ENCODE measurements around the gene IRF6. TPM values are rescaled to one million over a fixed set of nuclear protein-coding genes. Genes with fewer than 3 reads are reported as not detected.

The IRF6 gene
- polyA plus RNA-seq, 1 donor from 2014 or later: not detected

DNA sequence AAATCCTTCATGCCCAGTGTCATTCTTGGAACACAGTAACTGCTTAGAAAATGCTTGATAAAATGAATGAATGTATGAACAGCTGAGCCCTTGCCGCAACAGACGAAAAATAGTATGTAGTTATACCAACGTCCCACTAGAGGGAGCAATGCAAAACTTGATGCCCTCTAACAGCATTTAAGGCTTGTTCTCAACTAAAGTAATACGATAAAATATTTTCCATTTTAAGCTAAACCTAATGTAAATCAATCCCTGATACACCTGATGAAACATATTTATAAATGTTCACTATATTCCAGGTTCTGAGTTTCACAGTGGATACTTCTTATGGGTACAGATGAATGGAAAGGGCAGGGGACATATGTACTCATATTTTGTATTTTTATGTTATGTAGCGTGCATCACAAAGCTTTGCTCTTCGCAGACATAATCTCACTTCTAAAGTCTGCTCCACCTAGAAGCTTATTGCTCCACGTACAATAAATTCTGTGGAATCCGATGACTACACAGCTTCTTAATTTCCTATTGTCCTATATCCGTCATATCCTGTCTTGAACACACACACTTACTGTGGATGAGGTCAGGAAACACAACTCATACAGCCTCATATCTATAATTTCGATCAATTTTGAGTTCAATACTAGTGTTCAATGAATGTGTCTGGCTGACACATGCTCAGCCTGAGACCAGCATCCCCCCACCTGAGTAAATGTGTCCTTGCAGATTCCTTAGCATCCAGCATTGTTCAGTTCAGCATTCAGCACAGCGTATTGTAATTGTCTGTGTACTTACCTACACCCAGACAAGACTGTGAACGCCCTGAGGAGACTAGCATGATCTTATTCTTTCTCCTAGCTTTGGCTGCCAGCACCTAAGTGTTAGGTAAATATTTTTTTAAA, 17.4 kb upstream of the IRF6 start:
- peak overlapping the region; percentile 6 for H2AFZ ChIP-seq (ENCODE audit: low read depth, low read length)
- TF ChIP-seq SMC3 (conservative IDR thresholded peaks at IDR 0.05; ENCODE audit: poor library complexity): peak; percentile 76
- TF ChIP-seq MXI1 (conservative IDR thresholded peaks at IDR 0.05; ENCODE audit: poor library complexity, severe bottlenecking): no peak
- TF ChIP-seq, protein P1, sequence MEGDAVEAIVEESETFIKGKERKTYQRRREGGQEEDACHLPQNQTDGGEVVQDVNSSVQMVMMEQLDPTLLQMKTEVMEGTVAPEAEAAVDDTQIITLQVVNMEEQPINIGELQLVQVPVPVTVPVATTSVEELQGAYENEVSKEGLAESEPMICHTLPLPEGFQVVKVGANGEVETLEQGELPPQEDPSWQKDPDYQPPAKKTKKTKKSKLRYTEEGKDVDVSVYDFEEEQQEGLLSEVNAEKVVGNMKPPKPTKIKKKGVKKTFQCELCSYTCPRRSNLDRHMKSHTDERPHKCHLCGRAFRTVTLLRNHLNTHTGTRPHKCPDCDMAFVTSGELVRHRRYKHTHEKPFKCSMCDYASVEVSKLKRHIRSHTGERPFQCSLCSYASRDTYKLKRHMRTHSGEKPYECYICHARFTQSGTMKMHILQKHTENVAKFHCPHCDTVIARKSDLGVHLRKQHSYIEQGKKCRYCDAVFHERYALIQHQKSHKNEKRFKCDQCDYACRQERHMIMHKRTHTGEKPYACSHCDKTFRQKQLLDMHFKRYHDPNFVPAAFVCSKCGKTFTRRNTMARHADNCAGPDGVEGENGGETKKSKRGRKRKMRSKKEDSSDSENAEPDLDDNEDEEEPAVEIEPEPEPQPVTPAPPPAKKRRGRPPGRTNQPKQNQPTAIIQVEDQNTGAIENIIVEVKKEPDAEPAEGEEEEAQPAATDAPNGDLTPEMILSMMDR (IDR thresholded peaks at IDR 0.05; ENCODE audit: poor library complexity, severe bottlenecking): peak; percentile 82
- no peak for TF ChIP-seq EZH2 (IDR thresholded peaks at IDR 0.05; ENCODE audit: borderline replicate concordance, insufficient read depth, low read length, poor library complexity, severe bottlenecking)
- peak; percentile 55 for TF ChIP-seq RAD21 (conservative IDR thresholded peaks at IDR 0.05)
- no peak for TF ChIP-seq EP300 (conservative IDR thresholded peaks at IDR 0.05; ENCODE audit: poor library complexity, severe bottlenecking)
- TF ChIP-seq REST (IDR thresholded peaks at IDR 0.05; ENCODE audit: borderline replicate concordance): no peak
- no peak for TF ChIP-seq POLR2AphosphoS5 (IDR thresholded peaks at IDR 0.05)
- TF ChIP-seq TAF1 (IDR thresholded peaks at IDR 0.05; ENCODE audit: low read depth): no peak
- H3K4me2 ChIP-seq (ENCODE audit: low read length): no peak overlapping the region
- no peak overlapping the region for H3K4me3 ChIP-seq (ENCODE audit: low read length)
- H3K9me2 ChIP-seq (ENCODE audit: insufficient read depth, low read length): no peaks in the 10 kb centered on the region
- no peaks in the 10 kb centered on the region for H3K27me3 ChIP-seq (ENCODE audit: insufficient read depth, low read depth, low read length)
- no peak overlapping the region for H3K27ac ChIP-seq (ENCODE audit: low read length)
- H3K9ac ChIP-seq (ENCODE audit: low read length): no peak overlapping the region
- no peaks in the 10 kb centered on the region for H3K79me2 ChIP-seq (replicated peaks; ENCODE audit: insufficient read depth, low read length)
- H3K36me3 ChIP-seq (ENCODE audit: insufficient read depth, low read length): no peaks in the 10 kb centered on the region
- no peaks in the 10 kb centered on the region for H3K9me3 ChIP-seq (ENCODE audit: low read length)
- no peaks in the 10 kb centered on the region for H3F3A ChIP-seq (ENCODE audit: insufficient read depth, low read length, poor library complexity, severe bottlenecking)
- H4K20me1 ChIP-seq (ENCODE audit: insufficient read depth): no peaks in the 10 kb centered on the region

DNA sequence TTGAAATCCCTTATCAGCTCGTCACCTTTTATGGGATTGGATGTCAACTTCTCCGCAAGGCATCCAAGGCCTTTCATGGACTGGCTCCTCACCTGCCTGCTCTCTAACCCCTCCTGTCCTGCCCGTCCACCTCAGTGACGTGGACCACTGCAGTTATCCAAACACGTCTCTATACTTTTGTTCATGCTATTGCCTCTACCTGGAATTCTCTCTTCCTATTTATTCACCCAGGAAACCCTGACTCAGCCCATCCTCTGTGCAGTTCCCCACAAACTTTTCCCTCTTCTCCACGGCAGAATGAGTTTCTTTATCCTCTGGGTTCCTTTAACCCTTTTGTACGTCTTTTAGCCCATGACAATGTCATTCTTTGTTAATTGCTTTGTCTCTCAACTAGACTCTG, 16.8 kb upstream of the IRF6 start:
- H3K9me3 ChIP-seq (ENCODE audit: low read length): no peaks in the 10 kb centered on the region
- no peaks in the 10 kb centered on the region for H3K79me2 ChIP-seq (replicated peaks; ENCODE audit: insufficient read depth, low read length)
- H3K4me2 ChIP-seq (ENCODE audit: low read length): no peak overlapping the region
- H3K36me3 ChIP-seq (ENCODE audit: insufficient read depth, low read length): no peaks in the 10 kb centered on the region
- H3K4me3 ChIP-seq (ENCODE audit: low read length): no peak overlapping the region
- H3F3A ChIP-seq (ENCODE audit: insufficient read depth, low read length, poor library complexity, severe bottlenecking): no peaks in the 10 kb centered on the region
- H4K20me1 ChIP-seq (ENCODE audit: insufficient read depth): no peaks in the 10 kb centered on the region
- H2AFZ ChIP-seq (ENCODE audit: low read depth, low read length): no peak overlapping the region
- H3K9ac ChIP-seq (ENCODE audit: low read length): no peak overlapping the region
- no peaks in the 10 kb centered on the region for H3K9me2 ChIP-seq (ENCODE audit: insufficient read depth, low read length)
- no peaks in the 10 kb centered on the region for H3K27me3 ChIP-seq (ENCODE audit: insufficient read depth, low read depth, low read length)
- no peak for TF ChIP-seq EP300 (conservative IDR thresholded peaks at IDR 0.05; ENCODE audit: poor library complexity, severe bottlenecking)
- TF ChIP-seq, protein P1 (IDR thresholded peaks at IDR 0.05; ENCODE audit: poor library complexity, severe bottlenecking): no peak
- TF ChIP-seq RAD21 (conservative IDR thresholded peaks at IDR 0.05): no peak
- TF ChIP-seq SMC3 (conservative IDR thresholded peaks at IDR 0.05; ENCODE audit: poor library complexity): no peak
- TF ChIP-seq REST (IDR thresholded peaks at IDR 0.05; ENCODE audit: borderline replicate concordance): no peak
- no peak for TF ChIP-seq TAF1 (IDR thresholded peaks at IDR 0.05; ENCODE audit: low read depth)
- no peak for TF ChIP-seq POLR2AphosphoS5 (IDR thresholded peaks at IDR 0.05)
- no peak overlapping the region for H3K27ac ChIP-seq (ENCODE audit: low read length)
